Type B pancreatic cell (in vitro differentiated cells): ENCODE measurements around the gene TRIO. TPM values are rescaled to one million over a fixed set of nuclear protein-coding genes. Genes with fewer than 3 reads are reported as not detected.

Experiments used
- DNase-seq: peaks from one replicate; pipeline ENCODE4 v3.0.0; 2021; ENCODE audit warnings: mixed read lengths; ENCODE audit not compliant: unreplicated experiment; ENCODE audit errors: extremely low spot score
- H3K27ac Mint-ChIP-seq: 2 replicates; pipeline ENCODE4 v1.8.0; 2021; ENCODE audit warnings: mild to moderate bottlenecking, mixed read lengths
- H3K27me3 Mint-ChIP-seq: 2 replicates; pipeline ENCODE4 v1.8.0; 2021; ENCODE audit warnings: mixed read lengths
- H3K36me3 Mint-ChIP-seq: 2 replicates; pipeline ENCODE4 v1.8.0; 2021; ENCODE audit warnings: mixed read lengths
- H3K4me1 Mint-ChIP-seq: one replicate; pipeline ENCODE4 v1.8.0; 2021; ENCODE audit warnings: mixed read lengths; ENCODE audit not compliant: unreplicated experiment
- H3K4me3 Mint-ChIP-seq: 2 replicates; pipeline ENCODE4 v1.8.0; 2021; ENCODE audit warnings: mild to moderate bottlenecking, mixed read lengths
- H3K9me3 Mint-ChIP-seq: 2 replicates; pipeline ENCODE4 v1.8.0; 2021; ENCODE audit warnings: mixed read lengths
- CTCF ChIP-seq: fragments of 200-600 bp; sonication (generic); conservative IDR thresholded peaks from 2 replicates; pipeline ENCODE4 v1.5.0; 2021; ENCODE audit warnings: antibody characterized with exemption, mild to moderate bottlenecking
- total RNA-seq: library from RNA; stranded (reverse); gene quantifications from 2 replicates; pipeline ENCODE4 v1.2.1, GENCODE V29; 2021; ENCODE audit warnings: low replicate concordance

The TRIO gene
- total RNA-seq, 1 donor from 2014 or later: 145 TPM

- peaks cover 46% of the 10 kb centered on the region for H3K36me3 Mint-ChIP-seq
- DNase-seq: no peak
- H3K4me1 Mint-ChIP-seq: peaks cover 42% of the 10 kb centered on the region
- H3K27me3 Mint-ChIP-seq: no peaks in the 10 kb centered on the region
- H3K27ac Mint-ChIP-seq: no peak overlapping the region
- no peak for TF ChIP-seq CTCF
- no peaks in the 10 kb centered on the region for H3K9me3 Mint-ChIP-seq
- H3K4me3 Mint-ChIP-seq: no peak overlapping the region
These were observed 324.7 kb downstream of the TRIO start for GRCh38 chr5:14467886-14468285.

- Mint-ChIP-seq H3K27me3 (no peaks in the 10 kb centered on the region), H3K27ac (no peak overlapping the region), H3K4me1 (peaks cover 27% of the 10 kb centered on the region), H3K36me3 (peaks cover 36% of the 10 kb centered on the region), H3K9me3 (no peaks in the 10 kb centered on the region), H3K4me3 (no peak overlapping the region)
- DNase-seq: no peak
- TF ChIP-seq CTCF: no peak
These were observed 326.6 kb downstream of the TRIO start for GRCh38 chr5:14469551-14470377.

- no peak for DNase-seq
- Mint-ChIP-seq H3K27ac (no peak overlapping the region), H3K27me3 (no peaks in the 10 kb centered on the region), H3K4me1 (peaks cover 23% of the 10 kb centered on the region), H3K4me3 (no peak overlapping the region), H3K9me3 (no peaks in the 10 kb centered on the region), H3K36me3 (peaks cover 39% of the 10 kb centered on the region)
- TF ChIP-seq CTCF: no peak
These were observed 328.4 kb downstream of the TRIO start for GRCh38 chr5:14471507-14471906.

GRCh38 chr5:14472986-14473567, 329.9 kb downstream of the TRIO start:
- peaks cover 41% of the 10 kb centered on the region for H3K36me3 Mint-ChIP-seq
- H3K4me3 Mint-ChIP-seq: no peak overlapping the region
- no peak for DNase-seq
- no peak for TF ChIP-seq CTCF
- no peak overlapping the region for H3K27ac Mint-ChIP-seq
- no peaks in the 10 kb centered on the region for H3K9me3 Mint-ChIP-seq
- H3K27me3 Mint-ChIP-seq: no peaks in the 10 kb centered on the region
- peaks cover 21% of the 10 kb centered on the region for H3K4me1 Mint-ChIP-seq

DNA sequence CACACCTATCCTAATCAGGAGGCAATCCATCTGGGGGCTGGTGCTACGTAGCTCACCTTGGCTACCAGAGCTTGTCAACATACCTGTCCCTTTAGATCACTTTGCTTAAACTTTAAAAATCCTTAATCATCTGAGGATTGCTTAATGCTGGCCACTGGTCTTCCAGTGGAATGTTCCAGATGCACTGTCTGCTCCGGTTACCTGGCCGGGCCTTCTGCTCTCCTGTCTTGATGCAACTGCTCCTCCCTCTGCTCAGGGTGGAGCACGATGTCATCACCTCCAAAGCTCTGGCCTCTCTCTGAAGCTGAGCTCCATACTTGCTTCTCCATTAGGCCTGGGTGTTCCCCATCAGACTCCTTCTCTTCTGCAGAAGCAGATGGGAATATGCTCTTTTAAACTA, 331.9 kb downstream of the TRIO start:
- H3K4me3 Mint-ChIP-seq: no peak overlapping the region
- H3K4me1 Mint-ChIP-seq: peaks cover 4% of the 10 kb centered on the region
- H3K36me3 Mint-ChIP-seq: peaks cover 45% of the 10 kb centered on the region
- TF ChIP-seq CTCF: no peak
- DNase-seq: no peak
- H3K27ac Mint-ChIP-seq: no peak overlapping the region
- H3K27me3 Mint-ChIP-seq: no peaks in the 10 kb centered on the region
- H3K9me3 Mint-ChIP-seq: no peaks in the 10 kb centered on the region
